ENCODE results near the gene GAK. TPM values are rescaled to one million over a fixed set of nuclear protein-coding genes. Genes with fewer than 3 reads are reported as not detected.

Gene GAK
- total and polyA plus RNA-seq, 2 experiments from 2014 or later, result 87.1 to 88.4 TPM

GRCh38 chr4:851701-852430 lies 80.2 kb downstream of the GAK start:
- no peaks in the 10 kb centered on the region for H3K27me3 ChIP-seq
- H4K20me1 ChIP-seq (ENCODE audit: insufficient read depth, poor library complexity, severe bottlenecking), result no peaks in the 10 kb centered on the region
- no peaks in the 10 kb centered on the region for H3K4me1 ChIP-seq (ENCODE audit: insufficient read depth)
- no peak overlapping the region for H3K27ac ChIP-seq
- WGBS (ENCODE audit: low lambda C conversion rate, missing lambda C conversion rate), result 96% methylated on average over 33 of the region's 33 CpGs
- H3K9me3 ChIP-seq (ENCODE audit: low read depth), result no peaks in the 10 kb centered on the region
- no peak for TF ChIP-seq CTCF (IDR thresholded peaks at IDR 0.05; ENCODE audit: poor library complexity)
- no peak for TF ChIP-seq EZH2 (IDR thresholded peaks at IDR 0.05; ENCODE audit: borderline replicate concordance)
- no peak for TF ChIP-seq EZH2phosphoT487 (IDR thresholded peaks at IDR 0.05; ENCODE audit: low read depth, severe bottlenecking, unreplicated experiment)
- no peaks in the 10 kb centered on the region for H3K36me3 ChIP-seq (replicated peaks; ENCODE audit: insufficient read depth, low read depth)
- H3K9me2 ChIP-seq (replicated peaks; ENCODE audit: insufficient read depth), result no peaks in the 10 kb centered on the region
- no peak overlapping the region for H3K4me3 ChIP-seq
- no peaks in the 10 kb centered on the region for H3K79me2 ChIP-seq
- no peak for DNase-seq (ENCODE audit: low spot score)
- no peak overlapping the region for H2AFZ ChIP-seq
- no peak overlapping the region for H3K4me2 ChIP-seq

- no peaks in the 10 kb centered on the region for H3K36me3 ChIP-seq (replicated peaks; ENCODE audit: insufficient read depth, low read depth)
- no peaks in the 10 kb centered on the region for H3K9me2 ChIP-seq (replicated peaks; ENCODE audit: insufficient read depth)
- WGBS (ENCODE audit: low lambda C conversion rate, missing lambda C conversion rate), result 95% methylated on average over 13 of the region's 18 CpGs
- TF ChIP-seq EZH2 (IDR thresholded peaks at IDR 0.05; ENCODE audit: borderline replicate concordance), result no peak
- no peak overlapping the region for H3K4me2 ChIP-seq
- H2AFZ ChIP-seq, result no peak overlapping the region
- H3K4me3 ChIP-seq, result no peak overlapping the region
- no peaks in the 10 kb centered on the region for H4K20me1 ChIP-seq (ENCODE audit: insufficient read depth, poor library complexity, severe bottlenecking)
- no peaks in the 10 kb centered on the region for H3K9me3 ChIP-seq (ENCODE audit: low read depth)
- DNase-seq (ENCODE audit: low spot score), result no peak
- no peaks in the 10 kb centered on the region for H3K4me1 ChIP-seq (ENCODE audit: insufficient read depth)
- no peaks in the 10 kb centered on the region for H3K79me2 ChIP-seq
- H3K27me3 ChIP-seq, result no peaks in the 10 kb centered on the region
- no peak overlapping the region for H3K27ac ChIP-seq
Observed at GRCh38 chr4:850323-850945, 81.7 kb downstream of the GAK start.

GRCh38 chr4:849478-850175 lies 82.5 kb downstream of the GAK start:
- TF ChIP-seq EZH2phosphoT487 (IDR thresholded peaks at IDR 0.05; ENCODE audit: low read depth, severe bottlenecking, unreplicated experiment), result no peak
- no peak for TF ChIP-seq EZH2 (IDR thresholded peaks at IDR 0.05; ENCODE audit: borderline replicate concordance)
- no peak for TF ChIP-seq CTCF (IDR thresholded peaks at IDR 0.05; ENCODE audit: poor library complexity)
- Histone ChIP-seq H4K20me1 (ENCODE audit: insufficient read depth, poor library complexity, severe bottlenecking) (no peaks in the 10 kb centered on the region), H3K79me2 (no peaks in the 10 kb centered on the region), H3K27me3 (no peaks in the 10 kb centered on the region), H3K9me2 (replicated peaks; ENCODE audit: insufficient read depth) (no peaks in the 10 kb centered on the region), H3K4me3 (no peak overlapping the region), H3K27ac (no peak overlapping the region), H3K9me3 (ENCODE audit: low read depth) (no peaks in the 10 kb centered on the region), H2AFZ (no peak overlapping the region), H3K4me2 (no peak overlapping the region), H3K36me3 (replicated peaks; ENCODE audit: insufficient read depth, low read depth) (no peaks in the 10 kb centered on the region), H3K4me1 (ENCODE audit: insufficient read depth) (no peaks in the 10 kb centered on the region)
- 97% methylated on average over 46 of the region's 50 CpGs for WGBS (ENCODE audit: low lambda C conversion rate, missing lambda C conversion rate)
- no peak for DNase-seq (ENCODE audit: low spot score)

Measured in hepatocyte (in vitro differentiated cells).